ENCODE measurements around the gene STOM. TPM values are rescaled to one million over a fixed set of nuclear protein-coding genes. Genes with fewer than 3 reads are reported as not detected.

STOM gene
- total and polyA plus RNA-seq, 4 donors, result 311 to 470 (median 409) TPM

DNA sequence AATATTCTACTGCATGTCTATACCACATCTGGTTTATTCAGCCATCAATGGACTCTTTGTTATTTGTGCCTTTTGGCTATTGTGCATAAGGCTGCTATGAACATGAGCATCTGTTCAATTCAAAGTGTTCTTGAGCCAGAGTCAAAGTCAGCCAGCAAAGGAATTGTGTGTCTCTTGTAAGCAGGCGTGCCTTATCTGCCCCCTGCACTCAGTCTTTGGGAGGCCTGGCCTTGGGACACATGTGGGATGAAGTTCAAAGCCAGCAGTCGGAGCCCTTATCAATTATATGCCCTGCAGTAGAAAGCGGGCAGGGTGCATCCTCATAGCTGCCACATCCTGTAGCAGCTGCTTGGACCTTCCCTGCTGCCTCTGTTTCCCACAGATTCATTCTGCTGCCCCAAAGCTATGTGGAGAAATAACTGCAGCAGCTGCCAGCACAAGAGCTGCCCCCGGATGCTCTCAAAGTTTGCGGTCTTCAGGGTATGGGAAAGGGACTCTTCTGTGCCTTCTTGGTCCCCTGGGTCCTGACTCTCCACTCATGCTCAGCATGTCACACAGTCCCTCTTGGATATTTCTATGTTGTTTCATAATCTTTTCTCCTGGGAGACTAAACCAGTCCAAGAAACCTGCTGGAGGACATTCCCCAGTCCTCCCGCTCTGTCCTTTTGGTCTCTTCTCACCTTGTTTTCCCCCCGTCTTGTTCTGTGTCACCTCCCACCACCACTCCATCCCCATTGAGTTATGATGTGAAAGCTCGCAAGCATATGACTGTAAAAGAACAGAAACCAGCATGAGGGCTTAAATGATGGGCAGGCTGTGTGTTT lies 35.9 kb downstream of the STOM start:
- WGBS, 2 donors, result 83 to 88% methylated on average over 8 of the region's 8 CpGs
- DNase-seq (peak in 1 of 3 donors; percentile 42), ATAC-seq (ENCODE audit: insufficient read depth, low FRiP score) (no peak)
- Histone ChIP-seq H3K27me3 (ENCODE audit: control insufficient read depth in 3 of 3, insufficient read depth in 3 of 3, low read length in 2 of 3) (no peaks in the 10 kb centered on the region), H3K27ac (ENCODE audit: low read depth in 1 of 2, low read length in 1 of 2) (peak overlapping the region in 1 of 2 donors; percentile 45), H3K9me3 (ENCODE audit: control insufficient read depth in 4 of 4, insufficient read depth in 3 of 4, low read length in 3 of 4) (no peaks in the 10 kb centered on the region), H3K9ac (ENCODE audit: insufficient read depth in 1 of 2, low read length in 2 of 2) (no peak overlapping the region), H3K36me3 (ENCODE audit: control insufficient read depth in 4 of 4, insufficient read depth in 4 of 4, low read length in 4 of 4) (peaks cover 11 to 47% (median 27%) of the 10 kb centered on the region in 4 donors), H3K4me1 (ENCODE audit: control insufficient read depth in 5 of 5, insufficient read depth in 5 of 5, low read length in 5 of 5) (peaks cover 0 to 9% (median 0%) of the 10 kb centered on the region in 5 donors), H3K4me3 (no peak overlapping the region)
- TF ChIP-seq, protein P1, sequence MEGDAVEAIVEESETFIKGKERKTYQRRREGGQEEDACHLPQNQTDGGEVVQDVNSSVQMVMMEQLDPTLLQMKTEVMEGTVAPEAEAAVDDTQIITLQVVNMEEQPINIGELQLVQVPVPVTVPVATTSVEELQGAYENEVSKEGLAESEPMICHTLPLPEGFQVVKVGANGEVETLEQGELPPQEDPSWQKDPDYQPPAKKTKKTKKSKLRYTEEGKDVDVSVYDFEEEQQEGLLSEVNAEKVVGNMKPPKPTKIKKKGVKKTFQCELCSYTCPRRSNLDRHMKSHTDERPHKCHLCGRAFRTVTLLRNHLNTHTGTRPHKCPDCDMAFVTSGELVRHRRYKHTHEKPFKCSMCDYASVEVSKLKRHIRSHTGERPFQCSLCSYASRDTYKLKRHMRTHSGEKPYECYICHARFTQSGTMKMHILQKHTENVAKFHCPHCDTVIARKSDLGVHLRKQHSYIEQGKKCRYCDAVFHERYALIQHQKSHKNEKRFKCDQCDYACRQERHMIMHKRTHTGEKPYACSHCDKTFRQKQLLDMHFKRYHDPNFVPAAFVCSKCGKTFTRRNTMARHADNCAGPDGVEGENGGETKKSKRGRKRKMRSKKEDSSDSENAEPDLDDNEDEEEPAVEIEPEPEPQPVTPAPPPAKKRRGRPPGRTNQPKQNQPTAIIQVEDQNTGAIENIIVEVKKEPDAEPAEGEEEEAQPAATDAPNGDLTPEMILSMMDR (IDR thresholded peaks at IDR 0.05; ENCODE audit: control extremely low read depth, extremely low read depth), result no peak

DNA sequence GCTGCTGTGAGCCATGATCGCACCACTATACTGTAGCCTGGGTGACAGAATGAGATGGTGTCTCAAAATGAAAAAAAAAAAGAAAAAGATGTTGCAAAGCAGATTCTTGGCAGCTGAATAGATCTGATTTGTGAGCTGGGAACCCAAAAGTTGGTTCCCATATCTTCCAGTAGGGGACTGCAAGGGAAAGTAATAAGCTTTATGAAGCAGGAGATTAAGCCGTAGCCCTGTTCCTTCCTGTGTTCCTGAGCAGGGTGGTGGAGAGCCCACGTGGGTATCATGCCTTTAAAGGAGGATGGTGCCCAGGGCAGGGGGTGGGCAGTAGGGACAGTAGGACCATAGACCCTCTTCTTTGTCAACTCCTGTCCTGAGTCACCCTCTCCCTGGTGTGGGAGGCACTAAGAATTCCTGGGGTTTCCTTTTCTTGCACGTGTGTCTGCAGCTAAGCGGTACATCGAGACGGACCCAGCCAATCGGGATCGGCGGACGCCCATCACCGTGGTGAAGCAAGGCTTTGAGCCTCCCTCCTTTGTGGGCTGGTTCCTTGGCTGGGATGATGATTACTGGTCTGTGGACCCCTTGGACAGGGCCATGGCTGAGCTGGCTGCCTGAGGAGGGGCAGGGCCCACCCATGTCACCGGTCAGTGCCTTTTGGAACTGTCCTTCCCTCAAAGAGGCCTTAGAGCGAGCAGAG lies 37.9 kb downstream of the STOM start:
- Histone ChIP-seq H3K27ac (ENCODE audit: low read depth in 1 of 2, low read length in 1 of 2) (peak overlapping the region; percentile 60), H3K4me1 (ENCODE audit: control insufficient read depth in 5 of 5, insufficient read depth in 5 of 5, low read length in 5 of 5) (peaks cover 0 to 9% (median 0%) of the 10 kb centered on the region in 5 donors), H3K36me3 (ENCODE audit: control insufficient read depth in 4 of 4, insufficient read depth in 4 of 4, low read length in 4 of 4) (peaks cover 12 to 53% (median 25%) of the 10 kb centered on the region in 4 donors), H3K9ac (ENCODE audit: insufficient read depth in 1 of 2, low read length in 2 of 2) (no peak overlapping the region), H3K4me3 (no peak overlapping the region), H3K27me3 (ENCODE audit: control insufficient read depth in 3 of 3, insufficient read depth in 3 of 3, low read length in 2 of 3) (no peaks in the 10 kb centered on the region), H3K9me3 (ENCODE audit: control insufficient read depth in 4 of 4, insufficient read depth in 3 of 4, low read length in 3 of 4) (no peaks in the 10 kb centered on the region)
- TF ChIP-seq, protein P1 (IDR thresholded peaks at IDR 0.05; ENCODE audit: control extremely low read depth, extremely low read depth), result no peak
- WGBS, 2 donors, result 71 to 80% methylated on average over 14 of the region's 14 CpGs
- peak in 2 of 3 donors; percentile 78 to 81 for DNase-seq
- peak; percentile 15 for ATAC-seq (ENCODE audit: insufficient read depth, low FRiP score)

DNA sequence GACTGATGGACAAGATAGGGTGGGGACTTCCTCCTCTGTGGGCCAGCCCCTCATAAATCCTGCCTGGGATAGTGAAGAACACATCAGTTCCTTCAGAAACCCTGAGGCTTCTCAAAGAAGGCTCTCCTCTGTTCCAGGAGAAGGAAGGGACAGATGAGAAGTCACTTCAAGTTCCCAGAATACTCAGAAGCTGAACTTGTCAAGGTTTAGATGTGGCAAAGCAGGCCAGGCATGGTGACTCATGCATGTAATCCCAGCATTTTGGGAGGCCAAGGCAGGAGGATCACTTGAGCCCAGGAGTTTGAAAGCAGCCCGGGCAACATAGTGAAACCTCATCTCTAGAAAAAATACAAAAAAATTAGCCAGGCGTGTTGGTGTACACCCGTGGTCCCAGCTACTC lies 38.5 kb downstream of the STOM start:
- no peaks in the 10 kb centered on the region for H3K9me3 ChIP-seq (ENCODE audit: control insufficient read depth in 4 of 4, insufficient read depth in 3 of 4, low read length in 3 of 4)
- WGBS, 2 donors, result 77 to 89% methylated on average over 3 of the region's 3 CpGs
- ATAC-seq (ENCODE audit: insufficient read depth, low FRiP score), result no peak

More for the DNA sequence above, 38.5 kb downstream of the STOM start:
- no peak for DNase-seq
- H3K36me3 ChIP-seq (ENCODE audit: control insufficient read depth in 4 of 4, insufficient read depth in 4 of 4, low read length in 4 of 4), result peaks cover 18 to 53% (median 25%) of the 10 kb centered on the region in 4 donors
- H3K27me3 ChIP-seq (ENCODE audit: control insufficient read depth in 3 of 3, insufficient read depth in 3 of 3, low read length in 2 of 3), result no peaks in the 10 kb centered on the region
- no peak overlapping the region for H3K9ac ChIP-seq (ENCODE audit: insufficient read depth in 1 of 2, low read length in 2 of 2)
- peak overlapping the region in 1 of 2 donors; percentile 60 for H3K27ac ChIP-seq (ENCODE audit: low read depth in 1 of 2, low read length in 1 of 2)
- TF ChIP-seq, protein P1 (IDR thresholded peaks at IDR 0.05; ENCODE audit: control extremely low read depth, extremely low read depth), result no peak
- H3K4me3 ChIP-seq, result no peak overlapping the region
- H3K4me1 ChIP-seq (ENCODE audit: control insufficient read depth in 5 of 5, insufficient read depth in 5 of 5, low read length in 5 of 5), result peaks cover 0 to 9% (median 0%) of the 10 kb centered on the region in 5 donors
